HCT116 (cell line): Measurements from ENCODE around the gene AUTS2. TPM values are rescaled to one million over a fixed set of nuclear protein-coding genes. Genes with fewer than 3 reads are reported as not detected.

ENCODE experiments used
- ATAC-seq: fragments of 200-7000 bp; cut with Tn5 transposase; 2 replicates; pipeline ENCODE4 v1.9.1; 2020; ENCODE audit warnings: mild to moderate bottlenecking, moderate library complexity
- BruUV-seq: library from RNA; stranded (reverse); fragments of 400-500 nt; replicated peaks from 2 replicates; lab custom pipeline; 2021; lab: Mats Ljungman, UMichigan
- CTCF ChIA-PET: fragments of 300-600 bp; sonication (Branson Sonifier 250); formaldehyde crosslinking; loops from one replicate; lab custom pipeline; 2021; ENCODE audit warnings: antibody characterized with exemption; lab: Charles Lee
- POLR2A ChIA-PET: fragments of 300-600, 350-600 bp; sonication (Branson Sonifier 250); formaldehyde crosslinking; loops from one replicate; lab custom pipeline; 2021; ENCODE audit warnings: antibody characterized with exemption; lab: Charles Lee
- RAD21 ChIA-PET, 2 experiments: fragments of 300-600 bp; sonication (Branson Sonifier 250); formaldehyde crosslinking; loops; one replicate each; lab custom pipeline; 2023; ENCODE audit warnings: low total read pairs in 2 of 2; ENCODE audit not compliant: uncharacterized antibody in 2 of 2, unreplicated experiment in 2 of 2, low non-redundant PET in 1 of 2; lab: Charles Lee
- DNase-seq: peaks from one replicate; pipeline ENCODE4 v3.0.0-alpha.2; 2010; ENCODE audit warnings: low read depth, low spot score
- H2AFZ ChIP-seq: fragments of 200-600 bp; shearing (Covaris generic), sonication (generic); 2 replicates; pipeline ENCODE4 v1.6.1; 2017; ENCODE audit warnings: low read depth, mixed run types, mixed read lengths, antibody characterized with exemption, low read length; ENCODE audit not compliant: poor library complexity, severe bottlenecking
- H3K27ac ChIP-seq: 2 replicates; pipeline ENCODE4 v1.5.1; 2012; ENCODE audit warnings: low read depth, low read length
- H3K27me3 ChIP-seq: fragments of 200-600 bp; sonication (generic); 2 replicates; pipeline ENCODE4 v1.6.1; 2016; ENCODE audit warnings: mixed run types, low read length, mixed read lengths; ENCODE audit not compliant: insufficient read depth
- H3K36me3 ChIP-seq, 2 experiments: fragments of 200-500 bp in 1 of 2; fragments of 200-600 bp in 1 of 2; sonication (Bioruptor generic) in 1 of 2; sonication (generic) in 1 of 2; 2 replicates each; pipeline versions ENCODE4 v1.5.1 to v1.6.1; 2014 to 2016; ENCODE audit warnings: low read length in 2 of 2, inconsistent platforms in 1 of 2, mixed read lengths in 1 of 2, mixed run types in 1 of 2; ENCODE audit not compliant: insufficient read depth in 2 of 2, control insufficient read depth in 1 of 2
- H3K4me1 ChIP-seq, 2 experiments: fragments of 200-600 bp in 1 of 2; sonication (generic) in 1 of 2; 2 replicates each; pipeline versions ENCODE4 v1.5.1 to v1.6.1; 2012 to 2017; ENCODE audit warnings: low read length in 2 of 2, inconsistent platforms in 1 of 2, mild to moderate bottlenecking in 1 of 2, mixed read lengths in 1 of 2, mixed run types in 1 of 2, moderate library complexity in 1 of 2; ENCODE audit not compliant: insufficient read depth in 2 of 2, control insufficient read depth in 1 of 2
- H3K4me2 ChIP-seq: fragments of 200-600 bp; sonication (generic); 2 replicates; pipeline ENCODE4 v1.6.1; 2017; ENCODE audit warnings: mixed run types, low read length, mixed read lengths
- H3K4me3 ChIP-seq, 2 experiments: fragments of 200-600 bp in 1 of 2; sonication (generic) in 1 of 2; replicated peaks in 1 of 2; 2 replicates each; pipeline ENCODE4 v1.5.1; 2011 to 2016; ENCODE audit warnings: low read length in 2 of 2, control low read depth in 1 of 2, low read depth in 1 of 2, mild to moderate bottlenecking in 1 of 2, mixed read lengths in 1 of 2, mixed run types in 1 of 2
- H3K79me2 ChIP-seq: fragments of 200-600 bp; sonication (generic); 2 replicates; pipeline ENCODE4 v1.6.1; 2017; ENCODE audit warnings: mild to moderate bottlenecking, mixed run types, low read length, moderate library complexity, mixed read lengths; ENCODE audit not compliant: insufficient read depth
- H3K9ac ChIP-seq: fragments of 200-600 bp; sonication (generic); 2 replicates; pipeline ENCODE4 v1.6.1; 2016; ENCODE audit warnings: low read length, mixed read lengths
- H3K9me2 ChIP-seq: fragments of 200-600 bp; sonication (generic), shearing (Covaris generic); 2 replicates; pipeline ENCODE4 v1.6.1; 2017; ENCODE audit warnings: mixed run types, mild to moderate bottlenecking, moderate library complexity; ENCODE audit not compliant: insufficient read depth
- H3K9me3 ChIP-seq, 2 experiments: fragments of 200-500 bp in 1 of 2; fragments of 200-600 bp in 1 of 2; sonication (Bioruptor generic) in 1 of 2; sonication (generic) in 1 of 2; 2 replicates each; pipeline ENCODE4 v1.6.1; 2014 to 2017; ENCODE audit warnings: low read length in 2 of 2, mixed read lengths in 2 of 2, inconsistent platforms in 1 of 2, low read depth in 1 of 2, mild to moderate bottlenecking in 1 of 2, mixed run types in 1 of 2, moderate library complexity in 1 of 2; ENCODE audit not compliant: control insufficient read depth in 1 of 2, insufficient read depth in 1 of 2
- H4K20me1 ChIP-seq: fragments of 200-600 bp; sonication (generic), shearing (Covaris generic); 2 replicates; pipeline ENCODE4 v1.6.1; 2017; ENCODE audit warnings: mixed run types, mild to moderate bottlenecking, moderate library complexity; ENCODE audit not compliant: insufficient read depth
- EZH2phosphoT487 ChIP-seq: fragments of 200-600 bp; IDR thresholded peaks from 2 replicates; pipeline ENCODE4 v1.6.1; 2018; ENCODE audit warnings: antibody characterized with exemption, borderline replicate concordance
- FOSL1 ChIP-seq: IDR thresholded peaks from 2 replicates; pipeline ENCODE4 v1.6.1; 2012; ENCODE audit warnings: low read depth
- POLR2AphosphoS5 ChIP-seq: IDR thresholded peaks from 2 replicates; pipeline ENCODE4 v1.6.1; 2011; ENCODE audit warnings: mild to moderate bottlenecking, low read depth, low read length, moderate library complexity
- RAD21 ChIP-seq: IDR thresholded peaks from 2 replicates; pipeline ENCODE4 v1.6.1; 2012; ENCODE audit warnings: low read depth, mild to moderate bottlenecking
- SIN3A ChIP-seq: IDR thresholded peaks from 2 replicates; pipeline ENCODE4 v1.6.1; 2012; ENCODE audit warnings: low read depth
- TCF7L2 ChIP-seq: IDR thresholded peaks from 2 replicates; pipeline ENCODE4 v1.7.0; 2011; ENCODE audit warnings: borderline replicate concordance, inconsistent platforms; ENCODE audit not compliant: insufficient read depth, insufficient read length; ENCODE audit errors: extremely low read depth
- ZBTB33 ChIP-seq: IDR thresholded peaks from 2 replicates; pipeline ENCODE4 v1.6.1; 2011; ENCODE audit warnings: mild to moderate bottlenecking, low read length, moderate library complexity; ENCODE audit not compliant: insufficient replicate concordance; ENCODE audit errors: extremely low read depth
- ZFX ChIP-seq: fragments of 450-650 bp; IDR thresholded peaks from 2 replicates; pipeline ENCODE4 v1.6.1; 2017
- intact Hi-C: fragments of 100-400 bp; cut with micrococcal nuclease; formaldehyde crosslinking; loops from 2 replicates; pipeline ENCODE4 v1.10.0; 2022
- total RNA-seq: library from RNA; stranded (reverse); gene quantifications from one replicate; pipeline ENCODE4 v1.2.1, GENCODE V29; 2021; ENCODE audit not compliant: unreplicated experiment
- TF ChIP-seq, protein P1 (sequence below): IDR thresholded peaks from 2 replicates; pipeline ENCODE4 v1.6.1; 2012
- TF ChIP-seq, protein P2 (sequence below): IDR thresholded peaks from 2 replicates; pipeline ENCODE4 v1.6.1; 2012; ENCODE audit warnings: low read depth

The AUTS2 gene
- total RNA-seq, 1 experiment from 2014 or later = 0.93 TPM

DNA sequence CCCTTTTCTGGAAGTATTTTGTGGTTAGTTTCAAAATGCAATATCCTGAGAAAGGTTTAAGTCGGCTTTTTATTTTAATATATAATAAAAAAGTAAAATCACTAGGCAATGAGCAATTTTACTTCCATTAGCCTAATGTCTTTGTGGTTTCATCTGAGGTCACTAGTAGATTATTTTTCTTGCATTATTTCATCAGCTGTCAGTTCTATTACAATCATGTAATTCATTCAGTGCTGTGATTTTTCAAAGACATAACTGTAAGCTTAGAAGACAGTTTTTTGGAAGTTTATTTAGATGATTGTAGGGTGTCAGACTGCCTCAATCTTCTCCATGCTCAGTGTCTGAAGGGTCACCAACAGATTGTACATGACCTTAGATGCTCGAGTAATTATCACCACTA is 965.7 kb downstream of the AUTS2 start:
- Histone ChIP-seq H4K20me1 (no peaks in the 10 kb centered on the region), H3K4me1 (no peaks in the 10 kb centered on the region), H2AFZ (no peak overlapping the region), H3K4me2 (no peak overlapping the region), H3K36me3 (no peaks in the 10 kb centered on the region), H3K9me2 (no peaks in the 10 kb centered on the region), H3K27ac (no peak overlapping the region), H3K9me3 (peaks cover 0 to 25% of the 10 kb centered on the region in 2 experiments; a peak in 2 of 4 replicates), H3K27me3 (no peaks in the 10 kb centered on the region), H3K79me2 (no peaks in the 10 kb centered on the region), H3K4me3 (no peak overlapping the region), H3K9ac (no peak overlapping the region)
- CTCF ChIA-PET = no interaction called here
- no TSS peak for BruUV-seq
- no peak for ATAC-seq
- intact Hi-C loops = no loop called here
- POLR2A ChIA-PET = no interaction called here
- no peak for DNase-seq
- TF ChIP-seq, protein P1, sequence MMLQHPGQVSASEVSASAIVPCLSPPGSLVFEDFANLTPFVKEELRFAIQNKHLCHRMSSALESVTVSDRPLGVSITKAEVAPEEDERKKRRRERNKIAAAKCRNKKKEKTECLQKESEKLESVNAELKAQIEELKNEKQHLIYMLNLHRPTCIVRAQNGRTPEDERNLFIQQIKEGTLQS = no peak
- no peak for TF ChIP-seq POLR2AphosphoS5
- no peak for TF ChIP-seq SIN3A
- TF ChIP-seq EZH2phosphoT487 = no peak
- TF ChIP-seq FOSL1 = no peak
- no peak for TF ChIP-seq ZBTB33
- no peak for TF ChIP-seq TCF7L2
- no peak for TF ChIP-seq ZFX
- TF ChIP-seq RAD21 = no peak
- TF ChIP-seq, protein P2, sequence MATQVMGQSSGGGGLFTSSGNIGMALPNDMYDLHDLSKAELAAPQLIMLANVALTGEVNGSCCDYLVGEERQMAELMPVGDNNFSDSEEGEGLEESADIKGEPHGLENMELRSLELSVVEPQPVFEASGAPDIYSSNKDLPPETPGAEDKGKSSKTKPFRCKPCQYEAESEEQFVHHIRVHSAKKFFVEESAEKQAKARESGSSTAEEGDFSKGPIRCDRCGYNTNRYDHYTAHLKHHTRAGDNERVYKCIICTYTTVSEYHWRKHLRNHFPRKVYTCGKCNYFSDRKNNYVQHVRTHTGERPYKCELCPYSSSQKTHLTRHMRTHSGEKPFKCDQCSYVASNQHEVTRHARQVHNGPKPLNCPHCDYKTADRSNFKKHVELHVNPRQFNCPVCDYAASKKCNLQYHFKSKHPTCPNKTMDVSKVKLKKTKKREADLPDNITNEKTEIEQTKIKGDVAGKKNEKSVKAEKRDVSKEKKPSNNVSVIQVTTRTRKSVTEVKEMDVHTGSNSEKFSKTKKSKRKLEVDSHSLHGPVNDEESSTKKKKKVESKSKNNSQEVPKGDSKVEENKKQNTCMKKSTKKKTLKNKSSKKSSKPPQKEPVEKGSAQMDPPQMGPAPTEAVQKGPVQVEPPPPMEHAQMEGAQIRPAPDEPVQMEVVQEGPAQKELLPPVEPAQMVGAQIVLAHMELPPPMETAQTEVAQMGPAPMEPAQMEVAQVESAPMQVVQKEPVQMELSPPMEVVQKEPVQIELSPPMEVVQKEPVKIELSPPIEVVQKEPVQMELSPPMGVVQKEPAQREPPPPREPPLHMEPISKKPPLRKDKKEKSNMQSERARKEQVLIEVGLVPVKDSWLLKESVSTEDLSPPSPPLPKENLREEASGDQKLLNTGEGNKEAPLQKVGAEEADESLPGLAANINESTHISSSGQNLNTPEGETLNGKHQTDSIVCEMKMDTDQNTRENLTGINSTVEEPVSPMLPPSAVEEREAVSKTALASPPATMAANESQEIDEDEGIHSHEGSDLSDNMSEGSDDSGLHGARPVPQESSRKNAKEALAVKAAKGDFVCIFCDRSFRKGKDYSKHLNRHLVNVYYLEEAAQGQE = no peak
- RAD21 ChIA-PET = no interaction called here
